ENCODE measurements around the gene DENND1C. TPM values are rescaled to one million over a fixed set of nuclear protein-coding genes. Genes with fewer than 3 reads are reported as not detected.

Gene DENND1C
- total and polyA plus RNA-seq, 9 of the 15 experiments (the other 6 are each of a cell fraction or from before 2014, with no cell fraction given) = 0.03 to 1.2 (median 0.32) TPM; not detected in 1

- TF ChIP-seq SMAD1 (IDR thresholded peaks at IDR 0.05; ENCODE audit: low read depth, low read length, partially characterized antibody) = no peak
- TF ChIP-seq USF2 (CRISPR knock-in tag; IDR thresholded peaks at IDR 0.05) = peak; percentile 96
- peak; percentile 99 for TF ChIP-seq NFYB (IDR thresholded peaks at IDR 0.05; ENCODE audit: extremely low read depth, insufficient read length)
- TF ChIP-seq TEAD2 (tag; IDR thresholded peaks at IDR 0.05) = no peak; the same call in 1 of the 2 replicates
- TF ChIP-seq ZNF561 (CRISPR knock-in tag; conservative IDR thresholded peaks at IDR 0.05) = no peak
- TF ChIP-seq HDAC1 (IDR thresholded peaks at IDR 0.05) = no peak
- TF ChIP-seq DDX20 (tag; IDR thresholded peaks at IDR 0.05; ENCODE audit: low read depth) = no peak
- no peak for TF ChIP-seq BRCA1 (IDR thresholded peaks at IDR 0.05)
- no peak for TF ChIP-seq BRCA1 (CRISPR knock-in tag; IDR thresholded peaks at IDR 0.05)
- no peak for TF ChIP-seq ZNF274 (IDR thresholded peaks at IDR 0.05; ENCODE audit: borderline replicate concordance, low read depth, low read length)
- peak; percentile 96 for TF ChIP-seq ZNF395 (CRISPR knock-in tag; IDR thresholded peaks at IDR 0.05)
- no peak; the same call in 1 of the 2 replicates for TF ChIP-seq XRCC5 (IDR thresholded peaks at IDR 0.05; ENCODE audit: low read depth, low read length)
- no peak for TF ChIP-seq POLR2H (tag; IDR thresholded peaks at IDR 0.05; ENCODE audit: low read depth)
- no peak for TF ChIP-seq HMGN3 (IDR thresholded peaks at IDR 0.05; ENCODE audit: borderline replicate concordance, extremely low read depth, insufficient read length, low read depth, low read length)
- peak; percentile 90; the same call in 1 of the 2 replicates for TF ChIP-seq E2F1 (CRISPR knock-in tag; IDR thresholded peaks at IDR 0.05)
- TF ChIP-seq ZNF592 (IDR thresholded peaks at IDR 0.05) = peak; percentile 100
- TF ChIP-seq ZNF551 (CRISPR knock-in tag; IDR thresholded peaks at IDR 0.05) = no peak
- TF ChIP-seq STAT5B (CRISPR knock-in tag; IDR thresholded peaks at IDR 0.05) = no peak
- TF ChIP-seq KLF1 (tag; IDR thresholded peaks at IDR 0.05) = peak; percentile 74; the same call in 1 of the 2 replicates
Observed at GRCh38 chr19:6424939-6425731, 56.5 kb downstream of the DENND1C start (continued).

All from K562 (cell line).